ENCODE measurements around the gene KRT74.

Gene KRT74

GRCh38 chr12:52612431-52613383, 39.1 kb upstream of the KRT74 start:
- no peak overlapping the region for H3K4me2 ChIP-seq (ENCODE audit: low read length)
- H3K27me3 ChIP-seq (ENCODE audit: insufficient read depth, low read length), result peaks cover 4% of the 10 kb centered on the region; the same call in 1 of the 2 replicates

GRCh38 chr12:52611080-52611468, 37.4 kb upstream of the KRT74 start:
- H3F3A ChIP-seq (ENCODE audit: insufficient read depth, low read length), result no peaks in the 10 kb centered on the region
- H3K27ac ChIP-seq (ENCODE audit: low read depth, low read length, poor library complexity, severe bottlenecking), result no peak overlapping the region
- no peaks in the 10 kb centered on the region for H4K20me1 ChIP-seq (ENCODE audit: insufficient read depth, low read length)
- H3K79me2 ChIP-seq (ENCODE audit: insufficient read depth, low read length), result no peaks in the 10 kb centered on the region
- no peak overlapping the region for H3K9ac ChIP-seq (ENCODE audit: low read length)
- no peaks in the 10 kb centered on the region for H3K36me3 ChIP-seq (ENCODE audit: insufficient read depth, low read length)
- no peaks in the 10 kb centered on the region for H3K9me3 ChIP-seq (ENCODE audit: low read length)
- no peak overlapping the region for H2AFZ ChIP-seq (ENCODE audit: low read length)
- no peak overlapping the region for H3K4me2 ChIP-seq (ENCODE audit: low read length)
- no peak for TF ChIP-seq CTCF (IDR thresholded peaks at IDR 0.05; ENCODE audit: low read length)
- TF ChIP-seq EZH2 (IDR thresholded peaks at IDR 0.05; ENCODE audit: borderline replicate concordance, low read length), result no peak
- H3K4me1 ChIP-seq (ENCODE audit: insufficient read depth, low read length, severe bottlenecking), result no peaks in the 10 kb centered on the region
- no peak overlapping the region for H3K4me3 ChIP-seq (ENCODE audit: low read depth, low read length, poor library complexity, severe bottlenecking)
- no peaks in the 10 kb centered on the region for H3K9me2 ChIP-seq (ENCODE audit: low read depth, low read length)
- peaks cover 4% of the 10 kb centered on the region; the same call in 1 of the 2 replicates for H3K27me3 ChIP-seq (ENCODE audit: insufficient read depth, low read length)

More at GRCh38 chr12:52612431-52613383, 39.1 kb upstream of the KRT74 start:
- Histone ChIP-seq H3K4me3 (ENCODE audit: low read depth, low read length, poor library complexity, severe bottlenecking) (no peak overlapping the region), H3K4me1 (ENCODE audit: insufficient read depth, low read length, severe bottlenecking) (no peaks in the 10 kb centered on the region), H3K9me3 (ENCODE audit: low read length) (no peaks in the 10 kb centered on the region), H3K79me2 (ENCODE audit: insufficient read depth, low read length) (no peaks in the 10 kb centered on the region), H2AFZ (ENCODE audit: low read length) (no peak overlapping the region), H3K36me3 (ENCODE audit: insufficient read depth, low read length) (no peaks in the 10 kb centered on the region), H3K9me2 (ENCODE audit: low read depth, low read length) (no peaks in the 10 kb centered on the region), H4K20me1 (ENCODE audit: insufficient read depth, low read length) (no peaks in the 10 kb centered on the region), H3K9ac (ENCODE audit: low read length) (no peak overlapping the region), H3F3A (ENCODE audit: insufficient read depth, low read length) (no peaks in the 10 kb centered on the region), H3K27ac (ENCODE audit: low read depth, low read length, poor library complexity, severe bottlenecking) (no peak overlapping the region)
- no peak for TF ChIP-seq CTCF (IDR thresholded peaks at IDR 0.05; ENCODE audit: low read length)
- TF ChIP-seq EZH2 (IDR thresholded peaks at IDR 0.05; ENCODE audit: borderline replicate concordance, low read length), result no peak

GRCh38 chr12:52608826-52609630, 35.4 kb upstream of the KRT74 start:
- no peak overlapping the region for H2AFZ ChIP-seq (ENCODE audit: low read length)
- no peaks in the 10 kb centered on the region for H3K79me2 ChIP-seq (ENCODE audit: insufficient read depth, low read length)
- no peak for TF ChIP-seq EZH2 (IDR thresholded peaks at IDR 0.05; ENCODE audit: borderline replicate concordance, low read length)
- no peak for TF ChIP-seq CTCF (IDR thresholded peaks at IDR 0.05; ENCODE audit: low read length)
- no peaks in the 10 kb centered on the region for H3K4me1 ChIP-seq (ENCODE audit: insufficient read depth, low read length, severe bottlenecking)
- no peak overlapping the region for H3K4me2 ChIP-seq (ENCODE audit: low read length)
- H3K27ac ChIP-seq (ENCODE audit: low read depth, low read length, poor library complexity, severe bottlenecking), result no peak overlapping the region
- H3K9me2 ChIP-seq (ENCODE audit: low read depth, low read length), result no peaks in the 10 kb centered on the region
- no peak overlapping the region for H3K4me3 ChIP-seq (ENCODE audit: low read depth, low read length, poor library complexity, severe bottlenecking)
- H4K20me1 ChIP-seq (ENCODE audit: insufficient read depth, low read length), result no peaks in the 10 kb centered on the region
- no peaks in the 10 kb centered on the region for H3F3A ChIP-seq (ENCODE audit: insufficient read depth, low read length)
- H3K27me3 ChIP-seq (ENCODE audit: insufficient read depth, low read length), result peaks cover 4% of the 10 kb centered on the region; the same call in 1 of the 2 replicates
- no peak overlapping the region for H3K9ac ChIP-seq (ENCODE audit: low read length)
- no peaks in the 10 kb centered on the region for H3K9me3 ChIP-seq (ENCODE audit: low read length)
- no peaks in the 10 kb centered on the region for H3K36me3 ChIP-seq (ENCODE audit: insufficient read depth, low read length)

Measured in OCI-LY1 (cell line).